HCT116 (cell line): ENCODE results near the gene MRM3. TPM values are rescaled to one million over a fixed set of nuclear protein-coding genes. Genes with fewer than 3 reads are reported as not detected.

Experiments
- ATAC-seq: fragments of 200-7000 bp; cut with Tn5 transposase; 2 replicates; pipeline ENCODE4 v1.9.1; 2020; ENCODE audit warnings: mild to moderate bottlenecking, moderate library complexity
- BruUV-seq: library from RNA; stranded (reverse); fragments of 400-500 nt; replicated peaks from 2 replicates; lab custom pipeline; 2021; lab: Mats Ljungman, UMichigan
- CTCF ChIA-PET: fragments of 300-600 bp; sonication (Branson Sonifier 250); formaldehyde crosslinking; loops from one replicate; lab custom pipeline; 2021; ENCODE audit warnings: antibody characterized with exemption; lab: Charles Lee
- POLR2A ChIA-PET: fragments of 300-600, 350-600 bp; sonication (Branson Sonifier 250); formaldehyde crosslinking; loops from one replicate; lab custom pipeline; 2021; ENCODE audit warnings: antibody characterized with exemption; lab: Charles Lee
- RAD21 ChIA-PET, 2 experiments: fragments of 300-600 bp; sonication (Branson Sonifier 250); formaldehyde crosslinking; loops; one replicate each; lab custom pipeline; 2023; ENCODE audit warnings: low total read pairs in 2 of 2; ENCODE audit not compliant: uncharacterized antibody in 2 of 2, unreplicated experiment in 2 of 2, low non-redundant PET in 1 of 2; lab: Charles Lee
- DNase-seq: peaks from one replicate; pipeline ENCODE4 v3.0.0-alpha.2; 2010; ENCODE audit warnings: low read depth, low spot score
- H2AFZ ChIP-seq: fragments of 200-600 bp; shearing (Covaris generic), sonication (generic); 2 replicates; pipeline ENCODE4 v1.6.1; 2017; ENCODE audit warnings: low read depth, mixed run types, mixed read lengths, antibody characterized with exemption, low read length; ENCODE audit not compliant: poor library complexity, severe bottlenecking
- H3K27ac ChIP-seq: 2 replicates; pipeline ENCODE4 v1.5.1; 2012; ENCODE audit warnings: low read depth, low read length
- H3K27me3 ChIP-seq: fragments of 200-600 bp; sonication (generic); 2 replicates; pipeline ENCODE4 v1.6.1; 2016; ENCODE audit warnings: mixed run types, low read length, mixed read lengths; ENCODE audit not compliant: insufficient read depth
- H3K36me3 ChIP-seq, 2 experiments: fragments of 200-500 bp in 1 of 2; fragments of 200-600 bp in 1 of 2; sonication (Bioruptor generic) in 1 of 2; sonication (generic) in 1 of 2; 2 replicates each; pipeline versions ENCODE4 v1.5.1 to v1.6.1; 2014 to 2016; ENCODE audit warnings: low read length in 2 of 2, inconsistent platforms in 1 of 2, mixed read lengths in 1 of 2, mixed run types in 1 of 2; ENCODE audit not compliant: insufficient read depth in 2 of 2, control insufficient read depth in 1 of 2
- H3K4me1 ChIP-seq, 2 experiments: fragments of 200-600 bp in 1 of 2; sonication (generic) in 1 of 2; 2 replicates each; pipeline versions ENCODE4 v1.5.1 to v1.6.1; 2012 to 2017; ENCODE audit warnings: low read length in 2 of 2, inconsistent platforms in 1 of 2, mild to moderate bottlenecking in 1 of 2, mixed read lengths in 1 of 2, mixed run types in 1 of 2, moderate library complexity in 1 of 2; ENCODE audit not compliant: insufficient read depth in 2 of 2, control insufficient read depth in 1 of 2
- H3K4me2 ChIP-seq: fragments of 200-600 bp; sonication (generic); 2 replicates; pipeline ENCODE4 v1.6.1; 2017; ENCODE audit warnings: mixed run types, low read length, mixed read lengths
- H3K4me3 ChIP-seq, 2 experiments: fragments of 200-600 bp in 1 of 2; sonication (generic) in 1 of 2; replicated peaks in 1 of 2; 2 replicates each; pipeline ENCODE4 v1.5.1; 2011 to 2016; ENCODE audit warnings: low read length in 2 of 2, control low read depth in 1 of 2, low read depth in 1 of 2, mild to moderate bottlenecking in 1 of 2, mixed read lengths in 1 of 2, mixed run types in 1 of 2
- H3K79me2 ChIP-seq: fragments of 200-600 bp; sonication (generic); 2 replicates; pipeline ENCODE4 v1.6.1; 2017; ENCODE audit warnings: mild to moderate bottlenecking, mixed run types, low read length, moderate library complexity, mixed read lengths; ENCODE audit not compliant: insufficient read depth
- H3K9ac ChIP-seq: fragments of 200-600 bp; sonication (generic); 2 replicates; pipeline ENCODE4 v1.6.1; 2016; ENCODE audit warnings: low read length, mixed read lengths
- H3K9me2 ChIP-seq: fragments of 200-600 bp; sonication (generic), shearing (Covaris generic); 2 replicates; pipeline ENCODE4 v1.6.1; 2017; ENCODE audit warnings: mixed run types, mild to moderate bottlenecking, moderate library complexity; ENCODE audit not compliant: insufficient read depth
- H3K9me3 ChIP-seq, 2 experiments: fragments of 200-500 bp in 1 of 2; fragments of 200-600 bp in 1 of 2; sonication (Bioruptor generic) in 1 of 2; sonication (generic) in 1 of 2; 2 replicates each; pipeline ENCODE4 v1.6.1; 2014 to 2017; ENCODE audit warnings: low read length in 2 of 2, mixed read lengths in 2 of 2, inconsistent platforms in 1 of 2, low read depth in 1 of 2, mild to moderate bottlenecking in 1 of 2, mixed run types in 1 of 2, moderate library complexity in 1 of 2; ENCODE audit not compliant: control insufficient read depth in 1 of 2, insufficient read depth in 1 of 2
- H4K20me1 ChIP-seq: fragments of 200-600 bp; sonication (generic), shearing (Covaris generic); 2 replicates; pipeline ENCODE4 v1.6.1; 2017; ENCODE audit warnings: mixed run types, mild to moderate bottlenecking, moderate library complexity; ENCODE audit not compliant: insufficient read depth
- ATF3 ChIP-seq: IDR thresholded peaks from 2 replicates; pipeline ENCODE4 v1.6.1; 2012
- CBX3 ChIP-seq: IDR thresholded peaks from 2 replicates; pipeline ENCODE4 v1.6.1; 2012; ENCODE audit warnings: low read depth
- CTCF ChIP-seq, 3 experiments: fragments of 200-600 bp in 1 of 3; sonication (generic) in 1 of 3; IDR thresholded peaks in 2 of 3; conservative IDR thresholded peaks in 1 of 3; 2 replicates each; pipeline ENCODE4 v1.5.1; 2012 to 2017; ENCODE audit warnings: low read depth in 2 of 3, low read length in 2 of 3, antibody characterized with exemption in 1 of 3, borderline replicate concordance in 1 of 3, control low read depth in 1 of 3, mild to moderate bottlenecking in 1 of 3, mixed read lengths in 1 of 3, mixed run types in 1 of 3, moderate library complexity in 1 of 3; ENCODE audit not compliant: insufficient read depth in 1 of 3
- ELF1 ChIP-seq: IDR thresholded peaks from 2 replicates; pipeline ENCODE4 v1.6.1; 2012; ENCODE audit warnings: low read depth, borderline replicate concordance
- EZH2 ChIP-seq: fragments of 200-600 bp; sonication (generic); IDR thresholded peaks from 2 replicates; pipeline ENCODE4 v1.6.1; 2017; ENCODE audit warnings: antibody characterized with exemption, mixed run types
- EZH2phosphoT487 ChIP-seq: fragments of 200-600 bp; IDR thresholded peaks from 2 replicates; pipeline ENCODE4 v1.6.1; 2018; ENCODE audit warnings: antibody characterized with exemption, borderline replicate concordance
- POLR2AphosphoS5 ChIP-seq: IDR thresholded peaks from 2 replicates; pipeline ENCODE4 v1.6.1; 2011; ENCODE audit warnings: mild to moderate bottlenecking, low read depth, low read length, moderate library complexity
- REST ChIP-seq: IDR thresholded peaks from 2 replicates; pipeline ENCODE4 v1.6.1; 2012; ENCODE audit warnings: low read depth
- SIN3A ChIP-seq: IDR thresholded peaks from 2 replicates; pipeline ENCODE4 v1.6.1; 2012; ENCODE audit warnings: low read depth
- SP1 ChIP-seq: IDR thresholded peaks from 2 replicates; pipeline ENCODE4 v1.6.1; 2012; ENCODE audit warnings: low read depth
- TCF7L2 ChIP-seq: IDR thresholded peaks from 2 replicates; pipeline ENCODE4 v1.7.0; 2011; ENCODE audit warnings: borderline replicate concordance, inconsistent platforms; ENCODE audit not compliant: insufficient read depth, insufficient read length; ENCODE audit errors: extremely low read depth
- ZBTB33 ChIP-seq: IDR thresholded peaks from 2 replicates; pipeline ENCODE4 v1.6.1; 2011; ENCODE audit warnings: mild to moderate bottlenecking, low read length, moderate library complexity; ENCODE audit not compliant: insufficient replicate concordance; ENCODE audit errors: extremely low read depth
- intact Hi-C: fragments of 100-400 bp; cut with micrococcal nuclease; formaldehyde crosslinking; loops from 2 replicates; pipeline ENCODE4 v1.10.0; 2022
- total RNA-seq: library from RNA; stranded (reverse); gene quantifications from one replicate; pipeline ENCODE4 v1.2.1, GENCODE V29; 2021; ENCODE audit not compliant: unreplicated experiment

MRM3 gene
- total RNA-seq, 1 experiment from 2014 or later: 32.6 TPM

- ChIA-PET CTCF (interaction anchor here (1.0 kb wide), 1 partner anchor 179 kb away, joined by 3 read pairs; no protein-coding TSS in a partner anchor), POLR2A (no interaction called here), RAD21 (no interaction called here)
- no peak overlapping the region for H3K9ac ChIP-seq
- intact Hi-C loops: no loop called here
- no peak overlapping the region for H3K27ac ChIP-seq
- TF ChIP-seq CTCF (IDR thresholded peaks at IDR 0.05 in 2 of 3, conservative IDR thresholded peaks at IDR 0.05 in 1 of 3; ENCODE audit: borderline replicate concordance in 1 of 3, insufficient read depth in 1 of 3, low read depth in 2 of 3, low read length in 2 of 3): no peak
- no peak for TF ChIP-seq ZBTB33
- TF ChIP-seq POLR2AphosphoS5: no peak
- TF ChIP-seq ELF1: no peak
- no peak for TF ChIP-seq SP1
- TF ChIP-seq TCF7L2: no peak
- no peak for TF ChIP-seq EZH2
- TF ChIP-seq CBX3: no peak
- TF ChIP-seq SIN3A: no peak
- no peak for TF ChIP-seq EZH2phosphoT487
- TF ChIP-seq ATF3: no peak
- TF ChIP-seq REST: no peak
- H3K36me3 ChIP-seq: peaks cover 3 to 8% of the 10 kb centered on the region in 2 experiments; a peak in 2 of 4 replicates
- ATAC-seq (no peak), DNase-seq (no peak)
- H3K9me3 ChIP-seq: no peaks in the 10 kb centered on the region
- H3K4me3 ChIP-seq: no peak overlapping the region
- H3K4me2 ChIP-seq: no peak overlapping the region
- H3K9me2 ChIP-seq: no peaks in the 10 kb centered on the region
- no peaks in the 10 kb centered on the region for H3K27me3 ChIP-seq
- H2AFZ ChIP-seq: no peak overlapping the region
- no peaks in the 10 kb centered on the region for H4K20me1 ChIP-seq
- H3K79me2 ChIP-seq: no peaks in the 10 kb centered on the region; the same call in 1 of the 2 replicates
- no peaks in the 10 kb centered on the region for H3K4me1 ChIP-seq
- BruUV-seq: no TSS peak
Measured at GRCh38 chr17:802481-802880, 20.3 kb downstream of the MRM3 start.
